Upper lobe of left lung (tissue), 4 donors: ENCODE results near the gene MYDGF.
A peak's percentile ranks its signal among the peaks of the same experiment; 100 is the strongest.

Experiments
- CTCF ChIP-seq, 6 experiments: fragments of 450-650 bp in 4 of 6; fragments of 200-600 bp in 2 of 6; sonication (generic) in 2 of 6; IDR thresholded peaks; one replicate each; pipeline ENCODE4 v1.5.1; 2016 to 2019; ENCODE audit warnings: antibody characterized with exemption in 6 of 6
- EP300 ChIP-seq, 4 donors: sonication (generic); formaldehyde crosslinking; IDR thresholded peaks; one replicate each; pipeline ENCODE4 v1.5.1; 2017; ENCODE audit warnings: antibody characterized with exemption in 4 of 4, control low read depth in 2 of 4
- POLR2A ChIP-seq, 4 donors: fragments of 450-650 bp; IDR thresholded peaks; one replicate each; pipeline ENCODE4 v1.5.1; 2016 to 2017; ENCODE audit warnings: antibody characterized with exemption in 4 of 4, mild to moderate bottlenecking in 2 of 4
- POLR2AphosphoS5 ChIP-seq, 2 donors: sonication (generic); formaldehyde crosslinking; IDR thresholded peaks; one replicate each; pipeline ENCODE4 v1.5.1; 2017; ENCODE audit warnings: antibody characterized with exemption in 2 of 2

GRCh38 chr19:4690361-4690760 is 20.2 kb upstream of the MYDGF start:
- TF ChIP-seq EP300 (IDR thresholded peaks at IDR 0.05) (no peak), CTCF (IDR thresholded peaks at IDR 0.05) (peak in 1 of 6 experiments; percentile 8), POLR2A (IDR thresholded peaks at IDR 0.05) (no peak), POLR2AphosphoS5 (IDR thresholded peaks at IDR 0.05) (no peak)
